ENCODE measurements around the gene LETM1.

DNA sequence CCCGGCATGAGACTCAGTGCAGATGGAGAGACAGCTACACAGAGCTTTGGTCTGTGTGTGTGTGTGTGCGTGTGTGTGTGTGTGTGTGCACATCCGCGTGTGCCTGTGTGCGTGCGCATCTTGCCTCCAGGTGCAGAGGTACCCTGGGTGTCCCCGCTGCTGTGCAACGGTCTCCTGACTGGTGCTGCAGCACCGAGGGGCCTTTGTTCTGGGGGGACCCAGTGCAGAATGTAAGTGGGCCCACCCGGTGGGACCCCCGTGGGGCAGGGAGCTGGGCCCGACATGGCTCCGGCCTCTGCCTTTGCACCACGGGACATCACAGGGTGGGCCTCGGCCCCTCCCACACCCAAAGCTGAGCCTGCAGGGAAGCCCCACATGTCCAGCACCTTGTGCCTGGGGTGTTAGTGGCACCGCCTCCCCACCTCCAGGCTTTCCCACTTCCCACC lies 48.6 kb downstream of the LETM1 start:
- TF ChIP-seq, protein P1, sequence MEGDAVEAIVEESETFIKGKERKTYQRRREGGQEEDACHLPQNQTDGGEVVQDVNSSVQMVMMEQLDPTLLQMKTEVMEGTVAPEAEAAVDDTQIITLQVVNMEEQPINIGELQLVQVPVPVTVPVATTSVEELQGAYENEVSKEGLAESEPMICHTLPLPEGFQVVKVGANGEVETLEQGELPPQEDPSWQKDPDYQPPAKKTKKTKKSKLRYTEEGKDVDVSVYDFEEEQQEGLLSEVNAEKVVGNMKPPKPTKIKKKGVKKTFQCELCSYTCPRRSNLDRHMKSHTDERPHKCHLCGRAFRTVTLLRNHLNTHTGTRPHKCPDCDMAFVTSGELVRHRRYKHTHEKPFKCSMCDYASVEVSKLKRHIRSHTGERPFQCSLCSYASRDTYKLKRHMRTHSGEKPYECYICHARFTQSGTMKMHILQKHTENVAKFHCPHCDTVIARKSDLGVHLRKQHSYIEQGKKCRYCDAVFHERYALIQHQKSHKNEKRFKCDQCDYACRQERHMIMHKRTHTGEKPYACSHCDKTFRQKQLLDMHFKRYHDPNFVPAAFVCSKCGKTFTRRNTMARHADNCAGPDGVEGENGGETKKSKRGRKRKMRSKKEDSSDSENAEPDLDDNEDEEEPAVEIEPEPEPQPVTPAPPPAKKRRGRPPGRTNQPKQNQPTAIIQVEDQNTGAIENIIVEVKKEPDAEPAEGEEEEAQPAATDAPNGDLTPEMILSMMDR (IDR thresholded peaks at IDR 0.05) = no peak
- no peak for TF ChIP-seq POLR2AphosphoS5 (IDR thresholded peaks at IDR 0.05; ENCODE audit: insufficient read depth in 1 of 2, low read depth in 1 of 2)
